Suprapubic skin (tissue), 4 donors: ENCODE results near the gene DTNBP1. TPM values are rescaled to one million over a fixed set of nuclear protein-coding genes. Genes with fewer than 3 reads are reported as not detected.

Experiments used
- DNase-seq, 2 donors: peaks; one replicate each; pipeline ENCODE4 v3.0.0-alpha.2; 2019; ENCODE audit warnings: low spot score in 2 of 2
- H3K27ac ChIP-seq: fragments of 200-600 bp; sonication (generic); one replicate; pipeline ENCODE4 v1.5.1; 2019
- H3K27me3 ChIP-seq: fragments of 200-600 bp; sonication (generic); one replicate; pipeline ENCODE4 v1.5.1; 2019
- H3K36me3 ChIP-seq: fragments of 200-600 bp; sonication (generic); one replicate; pipeline ENCODE4 v1.5.1; 2019
- H3K4me1 ChIP-seq: fragments of 200-600 bp; sonication (generic); one replicate; pipeline ENCODE4 v1.5.1; 2019
- H3K4me3 ChIP-seq: fragments of 200-600 bp; sonication (generic); one replicate; pipeline ENCODE4 v1.5.1; 2019; ENCODE audit warnings: mild to moderate bottlenecking
- H3K9me3 ChIP-seq: fragments of 200-600 bp; sonication (generic); one replicate; pipeline ENCODE4 v1.5.1; 2019
- CTCF ChIP-seq, 2 donors: fragments of 200-600 bp in 1 of 2; fragments of 450-650 bp in 1 of 2; sonication (generic) in 1 of 2; IDR thresholded peaks; one replicate each; pipeline ENCODE4 v1.5.1; 2016 to 2019; ENCODE audit warnings: antibody characterized with exemption in 2 of 2, mild to moderate bottlenecking in 1 of 2, moderate library complexity in 1 of 2
- EP300 ChIP-seq: sonication (generic); formaldehyde crosslinking; IDR thresholded peaks from one replicate; pipeline ENCODE4 v1.6.1; 2017; ENCODE audit warnings: antibody characterized with exemption
- POLR2A ChIP-seq, 2 donors: fragments of 450-650 bp; IDR thresholded peaks; one replicate each; pipeline ENCODE4 v1.6.1; 2017; ENCODE audit warnings: antibody characterized with exemption in 2 of 2, mild to moderate bottlenecking in 2 of 2, moderate library complexity in 2 of 2
- POLR2AphosphoS5 ChIP-seq, 3 donors: sonication (generic); formaldehyde crosslinking; IDR thresholded peaks; one replicate each; pipeline ENCODE4 v1.6.1; 2017; ENCODE audit warnings: antibody characterized with exemption in 3 of 3
- WGBS: methylation state at CpG from one replicate; pipeline ENCODE4 v1.1.5; 2018; 5-methylcytosine and 5-hydroxymethylcytosine counted together
- total RNA-seq, 4 donors: library from RNA; depleted of rRNA; stranded (reverse); fragments of >200 nt; gene quantifications; one replicate each; pipeline ENCODE4 v1.1.0, GENCODE V29; 2016

The DTNBP1 gene
- total RNA-seq, 4 donors from 2014 or later = 12.7 to 17.1 (median 16.4) TPM

- Histone ChIP-seq H3K27ac (no peak overlapping the region), H3K27me3 (no peaks in the 10 kb centered on the region), H3K4me1 (peaks cover 10% of the 10 kb centered on the region), H3K4me3 (no peak overlapping the region), H3K36me3 (peaks cover 23% of the 10 kb centered on the region), H3K9me3 (no peaks in the 10 kb centered on the region)
- DNase-seq = no peak
- 91% methylated on average over 3 of the region's 3 CpGs for WGBS
- TF ChIP-seq POLR2A (IDR thresholded peaks at IDR 0.05) (no peak), CTCF (IDR thresholded peaks at IDR 0.05) (no peak), EP300 (no peak), POLR2AphosphoS5 (IDR thresholded peaks at IDR 0.05) (no peak)
These were observed 127.9 kb downstream of the DTNBP1 start for GRCh38 chr6:15534974-15535373.

GRCh38 chr6:15533379-15534026, 129.3 kb downstream of the DTNBP1 start:
- H3K36me3 ChIP-seq = peaks cover 26% of the 10 kb centered on the region

GRCh38 chr6:15531973-15532372, 130.9 kb downstream of the DTNBP1 start:
- H3K27me3 ChIP-seq = no peaks in the 10 kb centered on the region
- peaks cover 26% of the 10 kb centered on the region for H3K36me3 ChIP-seq
- DNase-seq = no peak
- peaks cover 10% of the 10 kb centered on the region for H3K4me1 ChIP-seq
- H3K9me3 ChIP-seq = no peaks in the 10 kb centered on the region
- TF ChIP-seq POLR2A (IDR thresholded peaks at IDR 0.05) (no peak), EP300 (no peak), CTCF (IDR thresholded peaks at IDR 0.05) (no peak), POLR2AphosphoS5 (IDR thresholded peaks at IDR 0.05) (no peak)
- WGBS = 97% methylated on average over 7 of the region's 7 CpGs
- no peak overlapping the region for H3K27ac ChIP-seq
- H3K4me3 ChIP-seq = no peak overlapping the region

More at GRCh38 chr6:15533379-15534026, 129.3 kb downstream of the DTNBP1 start:
- no peak for DNase-seq
- TF ChIP-seq CTCF (IDR thresholded peaks at IDR 0.05) (no peak), POLR2AphosphoS5 (IDR thresholded peaks at IDR 0.05) (no peak), POLR2A (IDR thresholded peaks at IDR 0.05) (no peak), EP300 (no peak)
- H3K4me1 ChIP-seq = peaks cover 10% of the 10 kb centered on the region
- no peak overlapping the region for H3K27ac ChIP-seq
- no peaks in the 10 kb centered on the region for H3K27me3 ChIP-seq
- H3K4me3 ChIP-seq = no peak overlapping the region
- H3K9me3 ChIP-seq = no peaks in the 10 kb centered on the region
- 95% methylated on average over 12 of the region's 12 CpGs for WGBS

- H3K4me3 ChIP-seq = no peak overlapping the region
- 92% methylated on average over 10 of the region's 10 CpGs for WGBS
- no peaks in the 10 kb centered on the region for H3K9me3 ChIP-seq
- H3K36me3 ChIP-seq = peaks cover 29% of the 10 kb centered on the region
- TF ChIP-seq POLR2A (IDR thresholded peaks at IDR 0.05) (no peak), EP300 (no peak), CTCF (IDR thresholded peaks at IDR 0.05) (no peak), POLR2AphosphoS5 (IDR thresholded peaks at IDR 0.05) (no peak)
- no peak overlapping the region for H3K27ac ChIP-seq
- H3K27me3 ChIP-seq = no peaks in the 10 kb centered on the region
- no peak for DNase-seq
- no peaks in the 10 kb centered on the region for H3K4me1 ChIP-seq
These were observed 132.4 kb downstream of the DTNBP1 start for GRCh38 chr6:15530411-15530810.

GRCh38 chr6:15528870-15529269, 134.0 kb downstream of the DTNBP1 start:
- no peak overlapping the region for H3K4me3 ChIP-seq

More at GRCh38 chr6:15528870-15529269, 134.0 kb downstream of the DTNBP1 start:
- Histone ChIP-seq H3K4me1 (no peaks in the 10 kb centered on the region), H3K36me3 (peaks cover 37% of the 10 kb centered on the region), H3K27me3 (no peaks in the 10 kb centered on the region), H3K9me3 (no peaks in the 10 kb centered on the region), H3K27ac (no peak overlapping the region)
- 97% methylated on average over 9 of the region's 9 CpGs for WGBS
- TF ChIP-seq EP300 = no peak
- no peak for TF ChIP-seq POLR2A (IDR thresholded peaks at IDR 0.05)
- no peak for TF ChIP-seq POLR2AphosphoS5 (IDR thresholded peaks at IDR 0.05)
- no peak for TF ChIP-seq CTCF (IDR thresholded peaks at IDR 0.05)
- no peak for DNase-seq
